LNCAP (cell line): ENCODE measurements around the gene FGF21.

ENCODE experiments used
- TF ChIP-seq, protein P1 (sequence below): fragments of 450-650 bp; IDR thresholded peaks from 2 replicates; pipeline ENCODE4 v1.5.1; 2017; ENCODE audit warnings: mild to moderate bottlenecking

Gene FGF21

GRCh38 chr19:48797103-48797502, 41.8 kb downstream of the FGF21 start:
- TF ChIP-seq, protein P1, sequence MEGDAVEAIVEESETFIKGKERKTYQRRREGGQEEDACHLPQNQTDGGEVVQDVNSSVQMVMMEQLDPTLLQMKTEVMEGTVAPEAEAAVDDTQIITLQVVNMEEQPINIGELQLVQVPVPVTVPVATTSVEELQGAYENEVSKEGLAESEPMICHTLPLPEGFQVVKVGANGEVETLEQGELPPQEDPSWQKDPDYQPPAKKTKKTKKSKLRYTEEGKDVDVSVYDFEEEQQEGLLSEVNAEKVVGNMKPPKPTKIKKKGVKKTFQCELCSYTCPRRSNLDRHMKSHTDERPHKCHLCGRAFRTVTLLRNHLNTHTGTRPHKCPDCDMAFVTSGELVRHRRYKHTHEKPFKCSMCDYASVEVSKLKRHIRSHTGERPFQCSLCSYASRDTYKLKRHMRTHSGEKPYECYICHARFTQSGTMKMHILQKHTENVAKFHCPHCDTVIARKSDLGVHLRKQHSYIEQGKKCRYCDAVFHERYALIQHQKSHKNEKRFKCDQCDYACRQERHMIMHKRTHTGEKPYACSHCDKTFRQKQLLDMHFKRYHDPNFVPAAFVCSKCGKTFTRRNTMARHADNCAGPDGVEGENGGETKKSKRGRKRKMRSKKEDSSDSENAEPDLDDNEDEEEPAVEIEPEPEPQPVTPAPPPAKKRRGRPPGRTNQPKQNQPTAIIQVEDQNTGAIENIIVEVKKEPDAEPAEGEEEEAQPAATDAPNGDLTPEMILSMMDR, result no peak

GRCh38 chr19:48798937-48799336, 43.6 kb downstream of the FGF21 start:
- TF ChIP-seq, protein P1, result no peak

DNA sequence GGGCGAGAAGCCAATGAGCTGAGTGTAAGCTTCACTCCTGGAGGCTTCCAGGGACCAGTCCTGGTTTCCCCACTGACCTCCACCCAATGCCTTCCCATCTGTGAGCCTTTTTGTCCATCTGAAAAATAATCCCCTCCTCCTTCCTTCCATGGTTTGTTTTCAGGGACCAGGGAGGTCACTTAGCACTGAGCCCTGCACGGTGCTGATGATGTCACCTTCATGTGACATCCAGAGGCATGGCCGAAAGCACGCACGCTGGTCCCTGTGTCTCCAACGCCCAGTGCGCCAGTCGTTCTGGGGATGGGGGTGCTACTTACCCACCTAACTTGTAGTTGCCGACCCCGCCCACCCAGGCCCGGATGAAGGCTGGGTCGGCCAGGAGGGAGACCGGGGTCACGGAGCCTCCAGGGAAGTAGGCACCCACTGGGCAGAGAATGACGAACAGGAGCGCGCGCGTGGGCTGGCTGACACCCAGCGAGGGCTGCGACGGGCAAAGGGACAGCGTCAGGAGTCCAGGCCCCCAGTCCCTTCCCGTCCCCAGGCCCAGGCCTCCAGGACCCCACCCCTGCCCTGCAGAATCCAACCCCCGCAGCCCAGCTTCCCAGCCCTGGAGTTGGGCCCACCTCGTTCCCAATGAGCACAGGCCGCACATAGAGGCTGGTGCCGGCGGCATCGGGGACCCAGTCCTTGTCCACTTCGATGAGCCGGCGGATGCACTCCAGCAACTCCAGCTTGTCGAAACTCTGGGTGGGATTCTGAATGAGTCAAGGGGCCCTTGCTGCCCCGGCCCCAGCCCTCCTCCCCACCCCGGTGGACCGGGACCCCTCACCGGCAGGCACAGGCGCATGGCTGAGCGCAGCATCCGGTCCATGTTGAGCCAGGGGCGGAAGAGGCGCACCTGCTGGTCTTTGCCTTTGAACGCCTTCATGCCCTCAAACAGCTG, 44.3 kb downstream of the FGF21 start:
- TF ChIP-seq, protein P1, result no peak

DNA sequence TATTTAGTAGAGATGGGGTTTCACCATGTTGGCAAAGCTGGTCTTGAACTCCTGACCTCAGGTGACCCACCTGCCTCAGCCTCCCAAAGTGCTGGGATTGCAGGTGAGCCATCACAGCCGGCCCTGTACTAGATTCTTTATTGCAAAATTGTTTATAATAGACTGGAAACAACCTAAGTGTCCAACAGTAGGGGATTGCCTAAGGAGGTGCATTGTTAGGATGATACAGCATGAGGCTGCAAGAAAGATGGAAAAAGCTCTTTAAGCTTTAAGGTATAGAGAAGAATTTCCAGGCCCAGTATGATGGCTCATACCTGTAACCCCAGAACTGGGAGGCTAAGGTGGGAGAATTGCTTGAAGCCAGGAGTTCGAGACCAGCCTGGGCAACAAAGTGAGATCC, 47.3 kb downstream of the FGF21 start:
- TF ChIP-seq, protein P1, result no peak

GRCh38 chr19:48804496-48804895, 49.2 kb downstream of the FGF21 start:
- TF ChIP-seq, protein P1, result no peak

DNA sequence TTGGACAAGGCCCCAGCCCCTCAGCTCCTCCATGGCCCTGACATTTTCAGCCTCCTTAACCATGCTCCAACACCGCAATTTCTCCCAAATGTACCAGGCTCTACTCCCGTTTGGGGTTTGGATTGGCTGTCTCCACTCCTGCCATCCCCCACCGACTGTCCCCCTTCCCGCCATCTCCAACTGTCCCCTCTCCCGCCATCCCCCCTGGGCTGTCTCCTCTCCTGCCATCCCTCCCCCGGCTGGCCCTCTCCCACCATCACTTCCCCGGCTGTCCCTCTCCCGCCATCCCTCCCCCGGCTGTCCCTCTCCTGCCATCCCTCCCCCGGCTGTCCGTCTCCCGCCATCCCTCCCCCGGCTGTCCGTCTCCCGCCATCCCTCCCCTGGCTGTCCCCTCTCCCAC, 50.1 kb downstream of the FGF21 start:
- TF ChIP-seq, protein P1, result no peak

DNA sequence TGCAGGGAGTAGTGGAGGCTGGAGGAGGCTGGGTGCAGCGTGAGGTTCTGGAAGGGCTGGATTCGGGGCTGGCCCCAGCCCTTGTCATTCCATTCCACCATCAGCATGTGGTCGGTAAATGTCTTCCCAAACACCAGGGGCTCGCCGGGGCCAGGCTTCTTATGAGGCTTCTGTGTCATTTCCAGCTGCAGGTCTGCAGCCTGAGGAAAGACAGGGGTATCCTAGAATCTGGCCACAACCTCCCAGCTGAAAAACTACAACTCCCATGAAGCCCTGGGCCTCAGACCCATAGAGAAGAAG, 51.1 kb downstream of the FGF21 start:
- TF ChIP-seq, protein P1, result no peak
